Suppressor macrophage (primary cell): Measurements from ENCODE around the gene CDC42EP5.
"Not testable (repeated sequence)": the region's sequence is repeated elsewhere in the genome, so short reads cannot be mapped to it uniquely, and the experiment has no call there.

ENCODE experiments used
- DNase-seq, 4 experiments: peaks; one replicate each; pipeline ENCODE4 v3.0.0-alpha.2; 2020 to 2022

The CDC42EP5 gene

DNA sequence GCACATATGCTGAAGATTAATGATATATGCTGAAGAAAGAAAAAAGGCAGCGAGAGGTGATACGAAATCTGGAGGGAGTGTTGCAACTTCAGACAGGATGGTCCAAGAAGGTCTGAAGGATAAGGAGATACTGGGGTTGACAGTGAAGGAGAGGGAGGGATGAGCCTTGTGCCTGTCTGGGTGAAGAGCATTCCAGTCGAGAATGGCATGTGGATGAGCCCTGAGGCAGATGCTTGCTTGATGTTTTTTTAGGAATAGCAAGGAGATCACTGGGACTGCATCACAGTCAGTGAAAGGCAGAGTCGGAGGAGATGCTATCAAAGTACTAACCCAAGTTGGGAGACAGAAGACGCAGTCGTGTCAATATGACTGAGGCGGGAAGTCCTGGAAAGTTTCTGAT, 16.2 kb upstream of the CDC42EP5 start:
- DNase-seq = no peak

DNA sequence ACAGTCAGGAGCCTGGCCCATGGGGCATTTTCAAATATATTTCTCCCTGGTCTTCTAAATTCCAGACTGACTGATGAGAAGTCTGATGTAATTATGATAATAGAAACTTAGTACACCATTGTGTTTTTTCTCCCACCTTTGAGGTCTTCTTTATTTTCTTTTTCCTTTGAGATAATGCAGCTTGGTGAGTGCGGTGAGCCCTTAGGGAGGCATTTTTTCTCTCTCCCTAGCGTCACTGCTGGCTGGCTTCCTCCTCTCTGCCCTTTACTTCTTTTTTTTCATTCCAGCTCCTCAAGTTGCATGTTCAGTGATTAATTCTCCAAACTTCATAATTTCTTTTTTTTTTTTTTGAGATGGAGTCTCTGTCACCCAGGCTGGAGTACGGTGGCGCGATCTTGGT, 12.8 kb upstream of the CDC42EP5 start:
- peak in 3 of 4 experiments; percentile 36 to 54 (median 49) for DNase-seq

DNA sequence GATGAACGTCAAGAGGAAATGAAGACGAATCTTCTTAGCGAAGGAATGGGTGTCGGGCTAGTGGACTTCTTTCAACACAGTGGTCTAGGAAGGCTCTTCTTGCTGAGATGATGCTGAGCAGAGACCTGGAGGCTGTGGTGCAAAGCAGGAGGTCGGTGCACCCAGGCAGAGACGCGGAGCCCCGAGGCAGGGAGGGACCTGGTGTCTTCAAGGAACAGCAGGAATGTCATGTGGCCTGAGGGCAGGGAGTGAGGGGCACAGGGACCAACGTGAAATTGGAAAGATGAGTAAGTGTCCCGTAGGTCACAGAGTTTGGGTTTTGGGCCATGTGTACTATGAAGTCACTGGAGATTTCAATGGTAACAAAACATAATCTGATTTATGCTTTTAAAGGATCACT, 11.4 kb upstream of the CDC42EP5 start:
- no peak for DNase-seq

DNA sequence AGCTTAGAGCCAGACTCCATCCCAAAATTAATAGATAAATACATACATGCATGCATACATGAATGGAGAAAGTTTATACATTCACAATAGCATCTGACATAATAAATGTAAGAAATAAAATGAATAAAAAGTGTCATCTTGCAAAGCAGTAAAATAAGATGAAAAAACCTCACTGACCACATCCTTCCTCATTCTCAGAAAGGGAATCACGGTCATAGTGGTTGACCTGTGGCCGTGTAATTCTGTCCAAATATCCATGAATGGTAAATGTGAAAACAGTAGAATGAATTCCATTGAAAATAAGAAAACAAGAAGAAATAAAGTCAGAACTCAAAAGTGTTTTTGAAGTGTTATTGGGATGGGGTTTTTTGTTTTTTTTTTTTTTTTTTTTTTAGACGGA, 9.8 kb upstream of the CDC42EP5 start:
- peak; percentile 42 to 70 (median 54) for DNase-seq

DNA sequence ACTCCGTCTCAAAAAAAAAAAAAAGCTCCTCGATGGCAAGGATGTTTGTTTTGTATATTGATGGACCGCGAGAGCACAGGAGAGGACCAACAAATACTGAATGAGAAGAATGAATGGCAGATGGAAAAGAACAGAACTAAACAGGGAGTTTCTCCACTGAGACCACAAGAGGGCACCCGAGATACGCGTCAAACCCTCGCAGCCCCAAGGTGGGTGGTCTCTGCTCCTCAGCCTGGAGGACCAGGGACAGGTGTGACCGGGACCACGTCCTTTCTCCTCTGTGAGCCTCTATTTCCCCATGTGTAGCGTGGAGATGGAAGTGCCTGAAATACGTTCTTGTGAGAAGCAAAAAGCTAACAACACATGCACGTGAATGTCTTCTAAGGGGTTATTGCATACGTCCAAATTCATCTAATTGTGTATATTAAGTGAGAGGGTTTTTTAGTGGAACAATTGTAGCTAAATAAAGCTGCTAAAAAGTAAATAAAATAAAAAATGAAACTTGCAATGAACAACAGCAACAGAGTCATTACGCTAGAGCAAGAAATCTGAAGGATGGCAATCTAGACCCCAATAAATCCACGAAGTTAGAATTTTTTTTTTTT, 8.3 kb upstream of the CDC42EP5 start:
- DNase-seq = peak; percentile 52 to 68 (median 58)

DNA sequence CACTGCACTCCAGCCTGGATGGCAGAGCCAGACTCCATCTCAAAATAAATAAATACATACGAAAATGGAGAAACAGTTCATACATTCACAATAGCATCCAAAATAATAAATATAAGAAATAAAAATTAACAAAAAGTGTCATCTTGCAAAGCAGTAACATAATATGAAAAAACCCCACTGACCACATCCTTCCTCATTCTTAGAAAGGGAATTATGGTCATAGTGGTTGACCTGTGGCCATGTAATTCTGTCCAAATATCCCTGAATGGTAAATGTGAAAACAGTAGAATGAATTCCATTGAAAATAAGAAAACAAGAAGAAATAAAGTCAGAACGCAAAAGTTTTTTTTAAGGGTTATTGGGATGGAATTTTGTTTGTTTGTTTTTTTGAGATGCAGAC, 7.0 kb upstream of the CDC42EP5 start:
- peak in 3 of 4 experiments; percentile 49 to 73 (median 72) for DNase-seq

DNA sequence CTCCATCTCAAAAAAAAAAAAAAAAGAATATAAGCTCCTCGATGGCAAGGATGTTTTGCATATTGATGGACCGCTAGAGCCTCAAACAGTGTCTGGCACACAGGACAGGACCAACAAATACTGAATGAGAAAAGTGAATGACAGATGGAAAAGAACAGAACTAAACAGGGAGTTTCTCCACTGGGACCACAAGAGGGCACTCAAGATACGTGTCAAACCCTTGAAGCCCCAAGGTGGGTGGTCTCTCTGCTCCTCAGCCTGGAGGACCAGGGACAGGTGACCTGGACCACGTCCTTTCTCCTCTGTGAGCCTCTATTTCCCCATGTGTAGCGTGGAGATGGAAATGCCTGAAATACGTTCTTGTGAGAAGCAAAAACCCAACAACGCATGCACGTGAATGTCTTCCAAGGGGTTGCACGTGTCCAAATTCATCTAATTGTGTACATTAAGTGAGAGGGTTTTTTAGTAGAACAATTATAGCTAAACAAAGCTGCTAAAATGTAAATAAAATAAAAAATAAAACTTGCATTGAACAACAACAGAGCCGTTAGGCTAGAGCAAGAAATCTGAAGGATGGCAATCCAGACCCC, 5.7 kb upstream of the CDC42EP5 start:
- peak; percentile 56 to 79 (median 61) for DNase-seq

DNA sequence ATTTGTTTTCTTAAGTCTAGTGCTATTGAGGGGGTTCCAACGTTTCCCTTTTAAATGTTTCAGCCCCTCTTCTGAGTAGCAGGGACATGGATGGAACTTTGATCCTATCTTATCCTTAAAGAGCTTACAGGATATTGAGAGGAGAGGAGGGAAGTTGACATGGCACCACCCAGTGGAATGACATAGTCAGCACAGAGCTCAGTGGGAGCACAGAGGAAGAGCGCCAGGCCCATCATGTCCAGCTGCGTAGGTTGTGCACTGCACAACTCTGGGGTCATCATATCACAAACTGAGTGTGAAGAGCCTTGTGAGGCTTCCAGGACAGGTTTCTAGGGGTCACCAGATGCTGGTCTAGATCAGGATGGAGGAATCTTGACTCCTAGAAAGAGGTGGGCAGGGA, 4.6 kb upstream of the CDC42EP5 start:
- DNase-seq = peak in 3 of 4 experiments; percentile 23 to 46 (median 39)

DNA sequence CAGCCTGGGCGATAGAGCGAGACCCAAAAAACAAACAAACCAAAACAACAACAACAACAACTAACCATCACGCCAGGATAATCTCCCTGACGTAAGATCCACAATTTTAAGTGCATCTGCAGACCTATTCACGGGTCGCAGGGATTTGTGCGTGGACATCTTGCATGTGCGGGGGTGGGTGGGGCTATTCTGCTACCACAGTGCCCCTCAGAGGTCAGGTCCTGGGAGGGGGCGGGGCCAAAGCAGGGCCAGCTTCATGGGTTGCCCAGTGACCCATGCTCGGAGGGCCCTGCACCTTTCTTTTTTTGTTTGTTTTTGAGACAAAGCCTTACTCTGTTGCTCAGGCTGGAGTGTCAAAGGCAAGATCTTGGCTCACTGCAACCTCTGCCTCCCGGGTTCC, 2.6 kb upstream of the CDC42EP5 start:
- no peak for DNase-seq

DNA sequence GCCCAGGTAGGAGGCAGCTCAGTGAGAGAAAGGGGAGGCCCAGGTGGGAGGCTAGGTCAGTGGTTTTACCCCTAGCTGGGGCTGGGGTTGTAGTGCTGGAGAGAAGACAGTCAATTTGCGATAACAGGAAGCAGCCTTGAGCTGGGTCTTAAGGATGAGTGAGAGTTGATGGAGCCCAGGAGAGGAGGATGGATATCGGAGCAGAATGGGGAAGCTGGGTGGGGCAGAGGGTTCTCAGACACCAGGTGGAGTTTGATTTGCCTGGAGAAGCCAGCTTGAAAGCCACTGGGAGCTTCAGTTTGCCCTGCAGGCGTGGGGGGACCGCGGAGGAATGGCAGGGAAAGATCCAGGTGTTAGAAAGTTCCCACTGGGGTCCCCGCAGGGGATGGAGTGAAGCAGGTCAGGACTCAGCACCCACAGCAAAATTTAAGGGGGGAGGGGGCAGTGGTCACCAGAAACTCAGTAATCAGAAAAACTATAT, 836 bp upstream of the CDC42EP5 start:
- DNase-seq = no peak

DNA sequence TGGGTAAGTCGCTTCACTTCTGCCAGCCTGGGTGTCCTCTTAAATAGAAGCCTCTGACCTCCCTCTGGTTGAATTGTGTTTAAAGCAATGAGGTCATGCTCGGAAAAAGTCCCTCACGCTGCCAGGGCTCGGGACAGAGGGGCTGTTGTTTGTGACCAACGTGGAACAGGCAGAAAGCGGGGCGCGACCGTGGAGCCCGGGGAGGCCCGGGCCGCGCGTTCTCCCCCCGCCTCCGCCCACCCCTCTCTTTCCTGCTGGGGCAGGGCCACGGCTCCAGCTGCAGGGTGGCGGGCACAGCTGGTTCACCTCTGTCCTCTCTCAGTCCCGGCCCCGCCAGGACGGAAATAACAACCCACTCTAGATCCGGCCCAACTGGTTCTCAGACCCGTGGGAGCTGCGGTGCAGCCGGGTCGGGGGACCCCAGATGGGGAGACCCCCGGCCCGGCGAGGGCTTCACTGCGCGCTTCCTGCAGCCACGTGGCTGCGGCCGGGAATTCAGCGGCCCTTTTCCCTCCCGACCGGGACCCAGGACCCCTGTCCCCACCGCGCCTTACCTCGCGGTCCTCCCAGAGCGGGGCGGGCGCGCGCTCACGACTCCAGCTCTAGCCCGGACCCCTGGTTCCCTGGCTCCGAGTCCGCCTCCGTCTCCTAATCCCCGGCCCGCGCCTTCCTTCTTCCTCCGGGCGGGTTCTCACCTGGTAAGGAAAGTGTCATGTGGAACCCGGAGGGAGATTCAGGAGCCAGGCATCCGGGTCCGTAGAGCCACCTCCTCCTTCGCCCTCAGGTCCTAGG, 1.9 kb downstream of the CDC42EP5 start:
- DNase-seq = peak in 3 of 4 experiments; percentile 38 to 50 (median 45)

DNA sequence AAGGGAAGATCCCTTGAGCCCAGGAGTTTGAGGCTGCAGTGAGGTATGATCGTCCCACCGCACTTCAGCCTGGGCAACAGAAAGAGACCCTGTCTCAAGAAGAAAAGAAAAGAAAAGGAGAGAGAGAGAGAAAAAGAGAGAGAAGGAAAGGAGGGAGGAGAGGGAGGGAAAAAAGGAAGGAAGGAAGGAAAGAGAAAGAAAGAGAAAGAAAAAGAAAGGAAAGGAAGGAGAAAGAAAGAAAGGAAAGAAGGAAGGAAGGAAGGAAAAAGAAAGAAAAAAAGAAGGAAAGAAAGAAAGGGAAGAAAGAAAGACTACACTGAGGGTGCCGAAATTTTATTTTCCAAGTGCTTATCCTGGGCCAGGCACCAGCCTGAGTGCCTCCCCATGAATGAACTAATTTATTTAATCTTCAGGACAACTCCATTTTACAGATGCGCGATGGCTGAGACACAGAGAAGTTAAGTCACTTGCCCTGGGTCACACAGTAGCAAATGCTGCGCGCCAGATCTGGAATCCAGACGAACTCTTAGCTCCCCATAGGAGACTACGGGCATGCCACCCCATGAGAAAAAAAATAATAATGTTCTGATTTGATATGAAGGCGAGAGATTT, 2.7 kb downstream of the CDC42EP5 start:
- no peak for DNase-seq

DNA sequence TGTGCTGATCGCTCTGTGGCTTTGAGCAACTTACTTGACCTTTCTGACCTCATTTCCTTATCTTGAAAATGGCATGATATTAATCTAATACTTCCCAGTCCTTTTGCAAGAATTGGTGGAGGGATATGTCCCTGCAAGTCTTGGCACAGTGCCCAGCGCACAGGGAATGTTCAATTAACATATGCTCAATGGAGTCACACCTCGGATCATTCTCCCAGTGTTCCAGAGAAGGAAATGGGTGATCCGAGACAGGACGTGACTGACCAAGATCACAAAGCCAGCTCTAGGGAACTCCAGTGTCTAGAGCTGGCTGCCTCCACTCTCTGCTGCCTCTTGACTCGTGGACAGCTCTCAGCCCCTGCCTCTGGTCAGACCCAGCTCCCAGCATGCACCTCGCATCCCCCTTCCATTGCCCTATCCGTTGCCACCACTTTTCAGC, 3.6 kb downstream of the CDC42EP5 start:
- no peak for DNase-seq

DNA sequence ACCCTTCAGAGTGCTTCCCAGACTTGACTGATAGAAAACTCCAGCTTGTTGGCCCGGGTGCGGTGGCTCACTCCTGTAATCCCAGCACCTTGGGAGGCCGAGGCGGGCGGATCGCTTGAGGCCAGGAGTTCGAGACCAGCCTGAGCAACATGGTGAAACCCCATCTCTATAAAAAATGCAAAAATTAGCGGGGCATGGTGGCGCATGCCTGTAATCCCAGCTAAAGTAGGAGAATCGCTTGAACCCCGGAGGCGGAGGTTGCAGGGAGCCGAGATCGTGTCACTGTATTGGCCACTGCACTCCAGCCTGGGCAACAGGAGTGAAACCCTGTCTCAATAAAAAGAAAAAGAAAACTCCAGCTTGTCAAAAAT, 7.0 kb downstream of the CDC42EP5 start:
- not testable (repeated sequence) for DNase-seq

DNA sequence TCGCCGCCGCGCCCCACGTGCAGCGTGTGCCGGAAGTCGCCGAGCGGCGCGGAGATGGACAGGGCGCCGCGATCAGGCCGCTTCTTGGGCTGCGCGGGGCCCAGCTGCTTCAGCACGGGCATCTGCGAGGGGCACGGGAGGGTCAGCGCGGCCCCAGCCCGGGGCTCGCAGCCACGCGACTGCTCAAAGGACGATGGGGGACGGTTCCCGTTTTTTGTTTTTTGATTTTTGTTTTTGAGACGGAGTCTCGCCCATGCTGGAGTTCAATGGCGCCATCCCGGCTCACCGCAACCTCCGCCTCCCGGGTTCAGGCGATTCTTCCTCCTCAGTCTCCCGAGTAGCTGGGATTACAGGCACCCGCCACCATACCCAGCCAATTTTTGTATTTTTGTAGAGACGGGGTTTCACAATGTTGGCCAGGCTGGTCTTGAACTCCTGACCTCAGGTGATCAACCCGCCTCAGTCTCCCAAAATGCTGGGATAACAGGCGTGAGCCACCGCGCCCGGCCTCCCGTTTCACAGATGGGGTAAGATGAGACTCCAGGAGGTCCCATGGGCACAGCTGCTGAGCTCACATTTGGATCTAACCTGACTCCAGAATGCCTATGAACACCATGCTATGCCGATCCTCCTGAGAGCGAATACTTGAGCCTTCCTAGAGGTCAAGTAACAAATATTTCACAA, 7.5 kb downstream of the CDC42EP5 start:
- DNase-seq = no peak

DNA sequence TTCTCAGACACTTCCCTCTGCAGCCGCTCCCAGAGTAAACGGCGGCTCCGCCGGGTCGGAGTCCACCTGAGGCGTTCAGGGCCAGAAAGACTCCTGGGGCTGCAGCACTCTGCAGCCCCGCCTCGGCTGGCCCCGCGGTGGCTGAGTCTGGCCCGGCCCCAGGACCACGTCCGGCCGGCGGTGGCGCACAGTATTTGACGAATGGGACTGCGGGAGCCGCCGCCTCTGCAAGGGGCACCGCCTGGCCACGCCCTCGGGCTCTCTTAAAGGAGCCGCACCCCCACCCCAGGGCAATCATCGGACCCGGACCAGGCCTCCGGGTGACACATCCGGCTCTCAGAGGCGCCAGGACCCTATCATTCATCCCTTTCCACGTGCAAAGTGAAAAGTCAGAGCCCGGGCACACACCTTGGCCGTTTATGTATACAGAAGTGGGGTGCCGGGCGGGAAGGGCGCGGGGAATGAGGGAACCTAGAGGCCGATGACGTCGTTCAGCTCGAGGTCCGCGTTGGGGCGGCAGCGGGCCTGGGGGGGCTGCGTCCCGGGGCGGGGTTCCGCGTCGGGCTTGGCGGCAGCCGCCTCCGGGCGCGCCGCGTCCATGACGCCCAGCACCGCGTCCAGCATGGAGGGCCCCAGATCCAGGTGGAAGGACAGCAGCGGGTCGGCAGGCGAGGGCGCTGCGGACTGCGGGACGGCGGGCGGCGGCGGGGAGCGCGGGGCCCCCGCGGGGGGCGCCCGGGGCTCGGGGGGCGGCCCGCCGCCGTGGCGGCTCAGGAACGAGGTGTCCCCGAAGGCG, 8.3 kb downstream of the CDC42EP5 start:
- DNase-seq = peak; percentile 90 to 96 (median 94)

DNA sequence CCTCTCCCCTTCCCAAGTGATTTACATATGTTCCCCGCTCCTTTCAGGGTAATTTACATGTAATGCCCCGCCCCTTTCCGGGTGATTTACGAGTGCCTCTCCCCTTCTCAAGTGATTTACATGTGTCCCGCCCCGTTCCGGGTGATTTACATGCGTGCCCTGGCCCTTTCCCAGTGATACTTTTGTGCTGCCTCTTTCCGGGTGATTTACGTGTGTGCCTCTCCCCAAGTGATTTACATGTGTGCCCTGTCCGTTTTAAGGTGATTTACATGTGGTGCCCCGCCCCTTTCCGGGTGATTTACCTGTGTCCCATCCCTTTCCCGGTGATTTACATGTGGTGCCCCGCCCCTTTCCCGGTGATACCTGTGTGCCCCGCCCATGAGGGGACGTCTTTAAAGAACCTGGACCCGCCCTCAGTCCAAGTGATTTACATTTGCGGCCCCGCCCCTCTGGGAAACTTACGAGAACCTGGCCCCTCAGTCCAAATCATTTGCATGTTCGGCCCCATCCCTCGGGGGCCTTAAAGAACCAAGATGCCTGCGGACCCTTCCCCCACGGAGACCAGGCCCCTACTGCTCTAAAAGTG, 9.0 kb downstream of the CDC42EP5 start:
- DNase-seq = peak; percentile 76 to 89 (median 84)

DNA sequence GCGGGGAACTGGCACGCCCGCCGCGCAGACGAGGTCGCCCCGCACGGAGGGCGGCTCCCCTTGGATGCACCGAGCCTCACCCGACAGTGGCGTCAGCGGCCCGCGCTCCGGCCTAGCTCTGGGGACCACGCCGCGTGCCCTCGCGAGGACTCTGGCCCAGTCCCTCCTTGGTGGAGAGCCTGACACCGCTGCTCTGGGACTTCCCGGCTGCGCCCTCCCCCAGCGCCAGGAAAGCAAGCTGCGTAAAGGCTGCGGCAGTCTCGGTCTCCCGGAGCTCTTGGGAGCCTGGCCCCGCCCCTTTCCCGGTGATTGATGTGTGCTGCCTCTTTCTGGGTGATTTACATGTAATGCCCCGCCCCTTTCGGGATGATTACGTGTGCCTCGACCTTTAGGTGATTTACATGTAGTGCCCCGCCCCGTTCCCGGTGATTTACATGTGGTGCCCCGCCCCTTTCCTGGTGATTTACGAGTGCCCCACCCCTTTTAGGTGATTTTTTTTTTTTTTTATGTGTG, 9.5 kb downstream of the CDC42EP5 start, which contains the start of gene LENG9:
Gene LENG9, minus strand, starts transcription at position 248 of the 513 bp plus-strand sequence. CDS start 252 bp downstream, outside the sequence.
- peak; percentile 96 to 97 (median 97) for DNase-seq

DNA sequence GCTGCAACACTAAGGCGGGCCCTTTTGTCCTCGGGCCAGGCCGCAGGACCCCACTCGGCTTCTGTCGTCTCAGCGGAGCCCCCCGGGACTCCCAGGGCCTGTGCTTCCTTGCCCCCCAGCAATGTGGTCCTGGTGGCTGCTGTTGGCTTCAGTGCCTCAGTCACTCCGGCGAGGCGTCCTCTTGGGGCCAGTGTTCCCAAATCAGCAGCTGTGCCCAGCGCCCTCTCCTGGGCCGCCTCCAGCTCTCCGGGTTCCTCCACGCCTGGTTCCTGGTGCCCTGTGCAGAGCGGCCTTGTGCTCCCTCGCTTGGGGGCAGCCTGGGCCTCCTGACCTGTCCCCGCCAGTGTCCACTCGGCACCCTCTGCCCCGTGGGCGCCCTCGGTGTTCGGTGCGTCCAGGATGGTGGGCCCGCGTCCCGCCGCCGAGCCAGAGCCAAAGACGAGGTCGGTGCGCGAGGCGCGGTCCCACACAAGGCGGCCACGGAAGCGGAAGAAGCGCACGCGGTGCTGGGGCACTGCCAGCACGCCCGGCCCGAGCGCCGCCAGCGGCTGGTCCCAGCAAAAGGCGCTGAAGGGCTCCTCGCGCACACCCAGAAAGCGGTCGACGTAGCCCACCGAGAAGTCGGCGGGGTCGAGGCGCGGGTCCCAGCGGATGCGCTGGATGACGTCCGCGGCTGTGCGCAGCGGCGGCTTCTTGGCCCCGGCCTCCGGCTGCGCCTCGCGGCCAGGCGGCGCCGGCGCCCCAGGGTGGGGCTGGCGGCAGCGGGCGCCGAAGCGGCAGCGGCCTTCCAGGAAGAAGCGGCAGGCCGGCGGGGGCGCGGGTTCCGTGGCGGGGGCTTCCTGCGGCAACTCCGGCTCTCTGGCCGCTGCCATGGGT, 10.2 kb downstream of the CDC42EP5 start:
- DNase-seq = peak; percentile 86 to 92 (median 89)
